Epithelial cell of proximal tubule (primary cell): ENCODE measurements around the gene GGACT. TPM values are rescaled to one million over a fixed set of nuclear protein-coding genes. Genes with fewer than 3 reads are reported as not detected.

Experiments used
- DNase-seq: peaks from one replicate; pipeline ENCODE4 v3.0.0-alpha.2; 2011; ENCODE audit warnings: low read depth
- H3K4me3 ChIP-seq: 2 replicates; pipeline ENCODE4 v1.5.1; 2011; ENCODE audit warnings: low read depth, mild to moderate bottlenecking, low read length
- CTCF ChIP-seq: conservative IDR thresholded peaks from 2 replicates; pipeline ENCODE4 v1.5.1; 2012; ENCODE audit warnings: low read depth, mild to moderate bottlenecking, low read length
- total RNA-seq: library from RNA; depleted of rRNA; stranded (reverse); fragments of >200 nt; gene quantifications from 2 replicates; pipeline ENCODE4 v1.2.3, GENCODE V29; 2015

Gene GGACT
- total RNA-seq, 1 donor from 2014 or later = 5.2 TPM

- TF ChIP-seq CTCF = no peak
- no peak for DNase-seq
- H3K4me3 ChIP-seq = no peak overlapping the region
Measured at GRCh38 chr13:100560498-100561157, 28.0 kb downstream of the GGACT start.

GRCh38 chr13:100559886-100560285 is 28.7 kb downstream of the GGACT start:
- no peak for DNase-seq
- no peak overlapping the region for H3K4me3 ChIP-seq
- TF ChIP-seq CTCF = no peak

- no peak for TF ChIP-seq CTCF
- H3K4me3 ChIP-seq = no peak overlapping the region
- no peak for DNase-seq
Measured at GRCh38 chr13:100552755-100553154, 35.8 kb downstream of the GGACT start.

GRCh38 chr13:100549316-100549715 is 39.3 kb downstream of the GGACT start:
- no peak overlapping the region for H3K4me3 ChIP-seq
- no peak for DNase-seq
- TF ChIP-seq CTCF = no peak

- no peak for DNase-seq
- H3K4me3 ChIP-seq = no peak overlapping the region
- TF ChIP-seq CTCF = no peak
Measured at GRCh38 chr13:100547791-100548201, 40.8 kb downstream of the GGACT start.

GRCh38 chr13:100546713-100547405 is 41.7 kb downstream of the GGACT start:
- no peak overlapping the region for H3K4me3 ChIP-seq
- TF ChIP-seq CTCF = no peak
- DNase-seq = no peak

- no peak for TF ChIP-seq CTCF
- DNase-seq = no peak
- H3K4me3 ChIP-seq = no peak overlapping the region
Measured at GRCh38 chr13:100545684-100546061, 42.9 kb downstream of the GGACT start.
